Choroid plexus epithelial cell (primary cell): ENCODE results near the gene BEND5.

Experiments
- DNase-seq: peaks from one replicate; pipeline ENCODE4 v3.0.0-alpha.2; 2010; ENCODE audit warnings: low read depth
- H3K4me3 ChIP-seq: 2 replicates; pipeline ENCODE4 v1.5.1; 2011; ENCODE audit warnings: low read depth, mild to moderate bottlenecking, control low read depth, low read length, moderate library complexity
- TF ChIP-seq, protein P1 (sequence below): conservative IDR thresholded peaks from 2 replicates; pipeline ENCODE4 v1.5.1; 2011; ENCODE audit warnings: low read depth, mild to moderate bottlenecking, control low read depth, inconsistent platforms, low read length, moderate library complexity

BEND5 gene

DNA sequence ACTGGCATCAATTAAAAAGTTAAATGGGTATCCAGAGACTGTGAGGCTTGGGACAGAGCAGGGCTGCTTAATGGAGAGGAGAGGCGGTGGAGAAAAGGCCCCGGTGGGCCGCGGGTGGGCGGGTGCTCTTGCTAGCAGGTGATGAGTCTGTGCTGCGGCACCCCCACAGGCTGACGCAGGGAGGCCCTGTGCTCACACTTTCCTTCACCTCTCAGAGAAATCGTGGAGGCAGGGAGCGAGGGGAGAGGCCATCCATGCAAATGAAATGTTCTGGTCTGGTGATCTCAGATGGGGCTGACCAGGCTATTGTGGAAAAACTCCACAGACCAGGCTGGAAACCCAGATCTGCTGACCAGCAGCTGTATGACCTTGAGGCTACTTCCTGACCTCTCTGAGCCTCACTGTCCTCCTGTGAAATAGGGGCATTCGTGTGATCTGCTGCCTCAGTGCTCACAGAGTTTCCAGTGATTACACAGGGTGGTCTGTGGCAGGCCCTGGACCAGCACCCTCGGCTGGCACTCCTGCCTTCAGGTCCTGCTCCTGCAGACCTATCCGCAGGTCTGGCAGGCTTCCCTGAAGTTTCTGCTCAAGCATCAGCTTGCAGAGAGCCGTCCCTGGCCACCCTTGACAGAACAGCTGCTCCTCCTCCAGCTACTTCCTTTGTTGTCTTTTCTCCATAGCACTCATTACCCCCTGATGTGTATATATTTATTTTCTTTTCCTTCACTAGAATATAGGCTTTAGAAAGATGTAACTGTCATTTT, 89.2 kb downstream of the BEND5 start:
- no peak overlapping the region for H3K4me3 ChIP-seq
- DNase-seq = peak; percentile 66
- TF ChIP-seq, protein P1, sequence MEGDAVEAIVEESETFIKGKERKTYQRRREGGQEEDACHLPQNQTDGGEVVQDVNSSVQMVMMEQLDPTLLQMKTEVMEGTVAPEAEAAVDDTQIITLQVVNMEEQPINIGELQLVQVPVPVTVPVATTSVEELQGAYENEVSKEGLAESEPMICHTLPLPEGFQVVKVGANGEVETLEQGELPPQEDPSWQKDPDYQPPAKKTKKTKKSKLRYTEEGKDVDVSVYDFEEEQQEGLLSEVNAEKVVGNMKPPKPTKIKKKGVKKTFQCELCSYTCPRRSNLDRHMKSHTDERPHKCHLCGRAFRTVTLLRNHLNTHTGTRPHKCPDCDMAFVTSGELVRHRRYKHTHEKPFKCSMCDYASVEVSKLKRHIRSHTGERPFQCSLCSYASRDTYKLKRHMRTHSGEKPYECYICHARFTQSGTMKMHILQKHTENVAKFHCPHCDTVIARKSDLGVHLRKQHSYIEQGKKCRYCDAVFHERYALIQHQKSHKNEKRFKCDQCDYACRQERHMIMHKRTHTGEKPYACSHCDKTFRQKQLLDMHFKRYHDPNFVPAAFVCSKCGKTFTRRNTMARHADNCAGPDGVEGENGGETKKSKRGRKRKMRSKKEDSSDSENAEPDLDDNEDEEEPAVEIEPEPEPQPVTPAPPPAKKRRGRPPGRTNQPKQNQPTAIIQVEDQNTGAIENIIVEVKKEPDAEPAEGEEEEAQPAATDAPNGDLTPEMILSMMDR = no peak

DNA sequence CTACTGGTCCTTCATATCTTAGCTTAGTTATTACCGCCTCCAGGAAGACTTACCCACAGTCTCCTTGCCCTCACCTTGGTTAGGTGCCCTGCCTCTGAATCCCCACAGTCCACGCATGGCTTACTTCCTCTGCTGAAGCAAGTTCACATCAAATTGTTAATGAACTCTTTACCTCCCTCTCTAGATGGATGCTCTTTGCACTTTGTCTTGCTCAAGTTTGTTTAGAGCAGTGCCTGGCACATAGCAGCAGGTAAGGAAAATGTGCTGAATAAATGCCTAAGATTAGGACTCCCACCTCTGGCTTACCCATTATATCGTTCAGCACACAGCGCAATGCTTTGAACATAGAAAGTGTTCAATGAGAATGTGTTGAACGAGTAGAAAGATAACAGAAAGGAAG, 90.5 kb downstream of the BEND5 start:
- TF ChIP-seq, protein P1 = no peak
- no peak overlapping the region for H3K4me3 ChIP-seq
- no peak for DNase-seq

DNA sequence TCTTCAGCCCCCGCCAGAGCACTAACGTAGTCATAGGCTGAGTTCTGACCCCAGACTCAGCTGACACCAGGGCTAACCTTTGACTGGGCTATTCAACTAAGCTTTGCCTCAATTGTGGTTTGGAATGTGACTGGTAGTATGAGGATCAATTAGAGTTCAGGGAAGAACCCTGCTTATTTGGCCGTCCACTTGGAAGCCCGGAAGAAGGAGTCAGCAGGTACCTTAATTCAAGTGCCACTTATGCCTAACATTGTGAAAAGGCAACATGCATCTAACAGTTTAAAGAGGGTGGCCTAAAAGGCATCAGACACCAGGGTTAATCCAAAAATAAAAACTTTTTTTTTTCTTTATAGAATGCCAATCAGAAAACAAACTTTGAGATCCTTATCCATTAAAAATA, 92.3 kb downstream of the BEND5 start:
- no peak overlapping the region for H3K4me3 ChIP-seq
- TF ChIP-seq, protein P1 = no peak
- DNase-seq = no peak

DNA sequence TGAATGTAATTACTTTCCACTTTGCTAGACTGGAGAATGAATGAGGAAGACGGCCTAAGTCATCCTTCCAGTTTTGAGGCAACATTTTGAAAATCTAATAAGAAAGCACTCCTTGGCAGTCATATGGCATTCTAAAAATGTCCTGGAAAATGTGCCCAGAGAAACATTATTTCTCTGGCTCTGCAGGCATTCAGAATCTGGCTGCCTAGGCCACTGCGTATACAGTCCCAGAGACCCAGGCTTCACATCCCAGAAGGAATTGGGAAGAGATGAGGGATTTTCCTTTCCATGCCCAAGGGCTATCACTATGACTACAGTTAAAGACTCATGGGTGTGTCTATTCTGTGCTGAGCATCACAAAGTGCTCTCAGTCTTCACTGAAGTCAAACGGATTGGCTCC, 92.9 kb downstream of the BEND5 start:
- H3K4me3 ChIP-seq = no peak overlapping the region
- DNase-seq = no peak
- TF ChIP-seq, protein P1 = no peak

DNA sequence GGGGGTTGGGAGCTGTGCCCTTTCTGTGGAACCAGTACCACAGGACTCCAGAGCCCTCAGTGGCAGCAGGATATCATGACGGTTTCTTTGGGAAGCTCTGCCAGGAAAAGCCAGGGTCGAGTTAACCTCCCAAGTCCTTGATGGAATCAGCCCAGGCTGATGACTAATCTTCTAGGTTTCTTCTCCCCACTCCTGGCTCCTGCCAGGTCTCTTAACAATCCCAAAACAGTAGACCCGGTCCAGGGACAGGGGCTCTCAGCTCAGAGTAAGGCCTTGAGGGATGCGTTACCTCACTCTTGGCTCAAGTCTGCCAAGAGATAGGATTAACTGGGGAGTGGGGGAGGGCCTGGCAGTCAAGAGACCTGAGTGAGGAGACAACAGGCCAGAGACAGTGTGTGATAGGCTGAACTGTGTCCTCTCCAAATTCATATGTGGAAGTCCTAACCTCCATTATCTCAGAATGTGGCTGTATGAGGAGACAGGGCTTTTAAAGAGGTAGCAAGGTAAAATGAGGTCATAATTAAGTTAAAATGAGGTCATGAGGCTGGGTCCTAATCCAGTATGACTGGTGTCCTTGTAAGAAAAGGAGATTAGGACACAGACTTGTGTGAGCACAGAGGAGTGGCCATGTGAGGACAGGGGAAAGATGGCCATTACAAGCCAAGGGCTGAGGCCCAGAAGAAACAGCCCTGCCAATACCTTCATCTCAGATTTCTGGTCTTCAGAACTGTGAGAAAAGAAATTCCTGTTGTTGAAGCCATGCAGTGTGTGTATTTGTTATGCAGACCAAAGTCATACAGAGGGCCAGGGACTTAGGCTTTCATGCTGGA, 95.0 kb downstream of the BEND5 start:
- DNase-seq = no peak
- no peak overlapping the region for H3K4me3 ChIP-seq
- TF ChIP-seq, protein P1 = no peak

DNA sequence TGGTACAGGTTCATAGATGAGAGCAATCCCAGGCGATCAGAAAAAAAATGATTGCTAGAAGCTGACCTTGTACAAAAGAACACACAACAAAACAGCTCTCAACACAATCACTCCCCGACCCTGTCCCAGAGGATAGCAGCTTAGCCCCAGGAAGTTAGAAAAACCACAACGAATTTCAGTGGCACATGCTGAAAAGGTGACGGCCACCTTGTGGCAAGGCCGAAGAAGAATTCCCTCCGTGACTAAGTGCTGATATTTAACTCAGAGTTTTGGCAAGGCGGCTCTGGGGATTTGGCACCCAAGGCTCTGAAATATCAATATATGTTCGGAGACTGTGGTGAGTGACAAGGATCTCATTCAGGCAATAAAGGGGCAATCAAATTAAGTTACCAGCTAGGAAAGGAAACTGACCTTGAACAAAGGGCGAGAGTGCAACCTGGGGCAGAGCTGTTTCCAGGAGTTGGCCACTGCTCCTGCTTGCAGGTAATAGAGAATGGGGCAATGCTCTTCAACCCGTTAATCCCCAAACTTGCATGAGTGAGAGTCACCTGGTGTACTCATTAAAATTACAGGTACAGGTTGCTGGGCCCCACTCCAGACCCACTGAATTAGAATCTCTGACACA, 96.2 kb downstream of the BEND5 start:
- no peak overlapping the region for H3K4me3 ChIP-seq
- TF ChIP-seq, protein P1 = no peak
- no peak for DNase-seq
